Sigmoid colon (tissue), 7 donors: ENCODE measurements around the gene VAV3. TPM values are rescaled to one million over a fixed set of nuclear protein-coding genes. Genes with fewer than 3 reads are reported as not detected.

Source experiments
- DNase-seq: peaks from one replicate; pipeline ENCODE4 v3.0.0-alpha.2; 2019
- H3K27ac ChIP-seq, 4 donors: fragments of 200-600 bp; sonication (generic); one replicate each; pipeline ENCODE4 v1.5.1; 2016 to 2019; ENCODE audit warnings: mild to moderate bottlenecking in 1 of 4
- H3K27me3 ChIP-seq, 3 donors: fragments of 200-600 bp; sonication (generic); one replicate each; pipeline ENCODE4 v1.5.1; 2019; ENCODE audit warnings: mild to moderate bottlenecking in 1 of 3
- H3K36me3 ChIP-seq, 4 donors: fragments of 200-600 bp; sonication (generic); one replicate each; pipeline ENCODE4 v1.5.1; 2016 to 2019
- H3K4me1 ChIP-seq, 4 donors: fragments of 200-600 bp; sonication (generic); one replicate each; pipeline ENCODE4 v1.5.1; 2017 to 2019
- H3K4me3 ChIP-seq, 4 donors: fragments of 200-600 bp; sonication (generic); one replicate each; pipeline ENCODE4 v1.5.1; 2017 to 2019; ENCODE audit warnings: mild to moderate bottlenecking in 2 of 4, moderate library complexity in 1 of 4
- H3K9me3 ChIP-seq, 4 donors: fragments of 200-600 bp in 3 of 4; sonication (generic) in 3 of 4; one replicate each; pipeline versions ENCODE4 v1.5.1 to v1.6.1; 2013 to 2019
- CTCF ChIP-seq, 4 experiments: fragments of 450-650 bp in 3 of 4; fragments of 200-600 bp in 1 of 4; IDR thresholded peaks; one replicate each; pipeline ENCODE4 v1.5.1; 2016 to 2019; ENCODE audit warnings: antibody characterized with exemption in 4 of 4, mild to moderate bottlenecking in 3 of 4, moderate library complexity in 2 of 4
- EP300 ChIP-seq, 4 donors: sonication (generic); formaldehyde crosslinking; IDR thresholded peaks; one replicate each; pipeline ENCODE4 v1.6.1; 2017; ENCODE audit warnings: antibody characterized with exemption in 4 of 4
- POLR2A ChIP-seq, 2 donors: fragments of 450-650 bp; IDR thresholded peaks; one replicate each; pipeline ENCODE4 v1.6.1; 2016; ENCODE audit warnings: antibody characterized with exemption in 2 of 2, mild to moderate bottlenecking in 2 of 2, moderate library complexity in 2 of 2
- POLR2AphosphoS5 ChIP-seq, 4 donors: sonication (generic); formaldehyde crosslinking; IDR thresholded peaks; one replicate each; pipeline ENCODE4 v1.6.1; 2017; ENCODE audit warnings: antibody characterized with exemption in 4 of 4
- WGBS, 2 donors: extraction: QIAGEN DNeasy Blood & Tissue Kit; methylation state at CpG; one replicate each; pipeline ENCODE4 v1.1.7; 2013; 5-methylcytosine and 5-hydroxymethylcytosine counted together
- intact Hi-C: fragments of 100-400 bp; cut with DNase I; formaldehyde crosslinking; loops from one replicate; pipeline ENCODE4 v1.15.1; 2023
- polyA plus RNA-seq, 3 donors: library from polyadenylated mRNA; stranded (reverse); fragments of 200-250 nt; gene quantifications; one replicate each; pipeline ENCODE4 v1.2.3, GENCODE V29; 2013
- total RNA-seq, 4 donors: library from RNA; depleted of rRNA; stranded (reverse); fragments of >200 nt; gene quantifications; one replicate each; pipeline ENCODE4 v1.1.0, GENCODE V29; 2016
- donor health status: healthy with polysubstance abuse.
- donor health status: Bipolar disorder and iron deficiency.
- donor health status: healthy.

VAV3 gene
- total and polyA plus RNA-seq, 7 donors, result 3.5 to 72.1 (median 17.3) TPM

GRCh38 chr1:107936498-107937481, 28.2 kb downstream of the VAV3 start:
- Histone ChIP-seq H3K27me3 (no peaks in the 10 kb centered on the region), H3K9me3 (no peaks in the 10 kb centered on the region), H3K36me3 (no peaks in the 10 kb centered on the region), H3K27ac (peak overlapping the region in 2 of 4 donors; percentile 15 to 51), H3K4me1 (peaks cover 0 to 5% (median 3%) of the 10 kb centered on the region in 4 donors), H3K4me3 (no peak overlapping the region)
- 65 to 72% methylated on average over 10 of the region's 10 CpGs for WGBS, 2 donors
- TF ChIP-seq POLR2A (IDR thresholded peaks at IDR 0.05) (no peak), POLR2AphosphoS5 (IDR thresholded peaks at IDR 0.05) (peak in 1 of 4 donors; percentile 23), EP300 (IDR thresholded peaks at IDR 0.05) (no peak)
- intact Hi-C loops, result no loop called here
- DNase-seq, result peak; percentile 60

- intact Hi-C loops, result no loop called here
- TF ChIP-seq POLR2AphosphoS5 (IDR thresholded peaks at IDR 0.05), result no peak
- no peak for TF ChIP-seq EP300 (IDR thresholded peaks at IDR 0.05)
- no peak for TF ChIP-seq POLR2A (IDR thresholded peaks at IDR 0.05)
- no peak for TF ChIP-seq CTCF (IDR thresholded peaks at IDR 0.05)
- Histone ChIP-seq H3K4me1 (peaks cover 0 to 5% (median 3%) of the 10 kb centered on the region in 4 donors), H3K27me3 (no peaks in the 10 kb centered on the region), H3K4me3 (no peak overlapping the region), H3K36me3 (no peaks in the 10 kb centered on the region), H3K27ac (no peak overlapping the region), H3K9me3 (no peaks in the 10 kb centered on the region)
- 62 to 75% methylated on average over 4 of the region's 4 CpGs for WGBS, 2 donors
- no peak for DNase-seq
Measured at GRCh38 chr1:107935396-107936064, 29.4 kb downstream of the VAV3 start.

- DNase-seq, result no peak
- H3K9me3 ChIP-seq, result no peaks in the 10 kb centered on the region
- H3K4me3 ChIP-seq, result no peak overlapping the region
- WGBS, 2 donors, result 62 to 84% methylated on average over 5 of the region's 5 CpGs
- no peak overlapping the region for H3K27ac ChIP-seq
- H3K27me3 ChIP-seq, result no peaks in the 10 kb centered on the region
- intact Hi-C loops, result no loop called here
- TF ChIP-seq POLR2A (IDR thresholded peaks at IDR 0.05), result no peak
- no peak for TF ChIP-seq CTCF (IDR thresholded peaks at IDR 0.05)
- TF ChIP-seq EP300 (IDR thresholded peaks at IDR 0.05), result no peak
- no peak for TF ChIP-seq POLR2AphosphoS5 (IDR thresholded peaks at IDR 0.05)
- H3K4me1 ChIP-seq, result peaks cover 0 to 5% (median 3%) of the 10 kb centered on the region in 4 donors
- no peaks in the 10 kb centered on the region for H3K36me3 ChIP-seq
Measured at GRCh38 chr1:107934578-107934977, 30.4 kb downstream of the VAV3 start.

- Histone ChIP-seq H3K4me3 (no peak overlapping the region), H3K27me3 (no peaks in the 10 kb centered on the region), H3K36me3 (no peaks in the 10 kb centered on the region), H3K27ac (no peak overlapping the region), H3K9me3 (no peaks in the 10 kb centered on the region), H3K4me1 (peaks cover 0 to 5% (median 3%) of the 10 kb centered on the region in 4 donors)
- no peak for DNase-seq
- 79 to 80% methylated on average over 1 of the region's 1 CpG for WGBS, 2 donors
- intact Hi-C loops, result no loop called here
- TF ChIP-seq EP300 (IDR thresholded peaks at IDR 0.05), result no peak
- TF ChIP-seq POLR2AphosphoS5 (IDR thresholded peaks at IDR 0.05), result no peak
- no peak for TF ChIP-seq POLR2A (IDR thresholded peaks at IDR 0.05)
- TF ChIP-seq CTCF (IDR thresholded peaks at IDR 0.05), result no peak
Measured at GRCh38 chr1:107933736-107934135, 31.2 kb downstream of the VAV3 start.

GRCh38 chr1:107930292-107930691, 34.7 kb downstream of the VAV3 start:
- intact Hi-C loops, result no loop called here
- DNase-seq, result no peak

More at GRCh38 chr1:107930292-107930691, 34.7 kb downstream of the VAV3 start:
- Histone ChIP-seq H3K27me3 (no peaks in the 10 kb centered on the region), H3K36me3 (no peaks in the 10 kb centered on the region), H3K4me3 (no peak overlapping the region), H3K9me3 (no peaks in the 10 kb centered on the region), H3K27ac (no peak overlapping the region), H3K4me1 (no peaks in the 10 kb centered on the region)
- 83 to 84% methylated on average over 1 of the region's 1 CpG for WGBS, 2 donors
- TF ChIP-seq CTCF (IDR thresholded peaks at IDR 0.05) (no peak), POLR2A (IDR thresholded peaks at IDR 0.05) (no peak), EP300 (IDR thresholded peaks at IDR 0.05) (no peak), POLR2AphosphoS5 (IDR thresholded peaks at IDR 0.05) (no peak)
